ENCODE data around the gene NUBPL.

The NUBPL gene

GRCh38 chr14:31895206-31895605 is 334.0 kb downstream of the NUBPL start:
- no peak overlapping the region for H3K4me3 ChIP-seq (ENCODE audit: low read depth in 1 of 2, low read length in 2 of 2)
- no peaks in the 10 kb centered on the region for H3K4me1 ChIP-seq (ENCODE audit: control insufficient read depth in 1 of 2, insufficient read depth in 2 of 2, low read length in 2 of 2)
- H3K27ac ChIP-seq (ENCODE audit: low read depth, low read length) = no peak overlapping the region
- no peaks in the 10 kb centered on the region for H3K27me3 ChIP-seq (ENCODE audit: control insufficient read depth in 1 of 2, insufficient read depth in 2 of 2, low read length in 2 of 2)
- no peaks in the 10 kb centered on the region for H3K36me3 ChIP-seq (ENCODE audit: control insufficient read depth in 1 of 2, insufficient read depth in 2 of 2, low read length in 2 of 2)
- no peak overlapping the region for H3K9ac ChIP-seq (ENCODE audit: low read depth in 1 of 2, low read length in 2 of 2)
- no peaks in the 10 kb centered on the region for H3K9me3 ChIP-seq (ENCODE audit: control insufficient read depth in 1 of 2, low read length in 2 of 2)

GRCh38 chr14:31895646-31896045 is 334.4 kb downstream of the NUBPL start:
- Histone ChIP-seq H3K27ac (ENCODE audit: low read depth, low read length) (no peak overlapping the region), H3K4me3 (ENCODE audit: low read depth in 1 of 2, low read length in 2 of 2) (no peak overlapping the region), H3K4me1 (ENCODE audit: control insufficient read depth in 1 of 2, insufficient read depth in 2 of 2, low read length in 2 of 2) (no peaks in the 10 kb centered on the region), H3K9me3 (ENCODE audit: control insufficient read depth in 1 of 2, low read length in 2 of 2) (no peaks in the 10 kb centered on the region), H3K36me3 (ENCODE audit: control insufficient read depth in 1 of 2, insufficient read depth in 2 of 2, low read length in 2 of 2) (no peaks in the 10 kb centered on the region), H3K27me3 (ENCODE audit: control insufficient read depth in 1 of 2, insufficient read depth in 2 of 2, low read length in 2 of 2) (no peaks in the 10 kb centered on the region), H3K9ac (ENCODE audit: low read depth in 1 of 2, low read length in 2 of 2) (no peak overlapping the region)

GRCh38 chr14:31897581-31898186 is 336.5 kb downstream of the NUBPL start:
- H3K9me3 ChIP-seq (ENCODE audit: control insufficient read depth in 1 of 2, low read length in 2 of 2) = no peaks in the 10 kb centered on the region
- no peaks in the 10 kb centered on the region for H3K27me3 ChIP-seq (ENCODE audit: control insufficient read depth in 1 of 2, insufficient read depth in 2 of 2, low read length in 2 of 2)
- H3K4me3 ChIP-seq (ENCODE audit: low read depth in 1 of 2, low read length in 2 of 2) = no peak overlapping the region
- H3K4me1 ChIP-seq (ENCODE audit: control insufficient read depth in 1 of 2, insufficient read depth in 2 of 2, low read length in 2 of 2) = no peaks in the 10 kb centered on the region
- H3K36me3 ChIP-seq (ENCODE audit: control insufficient read depth in 1 of 2, insufficient read depth in 2 of 2, low read length in 2 of 2) = no peaks in the 10 kb centered on the region
- no peak overlapping the region for H3K9ac ChIP-seq (ENCODE audit: low read depth in 1 of 2, low read length in 2 of 2)
- H3K27ac ChIP-seq (ENCODE audit: low read depth, low read length) = no peak overlapping the region

- Histone ChIP-seq H3K27me3 (ENCODE audit: control insufficient read depth in 1 of 2, insufficient read depth in 2 of 2, low read length in 2 of 2) (no peaks in the 10 kb centered on the region), H3K4me3 (ENCODE audit: low read depth in 1 of 2, low read length in 2 of 2) (no peak overlapping the region), H3K36me3 (ENCODE audit: control insufficient read depth in 1 of 2, insufficient read depth in 2 of 2, low read length in 2 of 2) (no peaks in the 10 kb centered on the region), H3K9ac (ENCODE audit: low read depth in 1 of 2, low read length in 2 of 2) (no peak overlapping the region), H3K9me3 (ENCODE audit: control insufficient read depth in 1 of 2, low read length in 2 of 2) (no peaks in the 10 kb centered on the region), H3K27ac (ENCODE audit: low read depth, low read length) (no peak overlapping the region), H3K4me1 (ENCODE audit: control insufficient read depth in 1 of 2, insufficient read depth in 2 of 2, low read length in 2 of 2) (no peaks in the 10 kb centered on the region)
Measured at GRCh38 chr14:31898838-31899528, 337.8 kb downstream of the NUBPL start.

GRCh38 chr14:31902002-31902401 is 340.8 kb downstream of the NUBPL start:
- Histone ChIP-seq H3K9ac (ENCODE audit: low read depth in 1 of 2, low read length in 2 of 2) (no peak overlapping the region), H3K27ac (ENCODE audit: low read depth, low read length) (no peak overlapping the region), H3K9me3 (ENCODE audit: control insufficient read depth in 1 of 2, low read length in 2 of 2) (no peaks in the 10 kb centered on the region), H3K4me1 (ENCODE audit: control insufficient read depth in 1 of 2, insufficient read depth in 2 of 2, low read length in 2 of 2) (no peaks in the 10 kb centered on the region), H3K4me3 (ENCODE audit: low read depth in 1 of 2, low read length in 2 of 2) (no peak overlapping the region), H3K36me3 (ENCODE audit: control insufficient read depth in 1 of 2, insufficient read depth in 2 of 2, low read length in 2 of 2) (no peaks in the 10 kb centered on the region), H3K27me3 (ENCODE audit: control insufficient read depth in 1 of 2, insufficient read depth in 2 of 2, low read length in 2 of 2) (no peaks in the 10 kb centered on the region)

GRCh38 chr14:31902945-31903646 is 341.9 kb downstream of the NUBPL start:
- Histone ChIP-seq H3K27ac (ENCODE audit: low read depth, low read length) (no peak overlapping the region), H3K27me3 (ENCODE audit: control insufficient read depth in 1 of 2, insufficient read depth in 2 of 2, low read length in 2 of 2) (no peaks in the 10 kb centered on the region), H3K9me3 (ENCODE audit: control insufficient read depth in 1 of 2, low read length in 2 of 2) (no peaks in the 10 kb centered on the region)

GRCh38 chr14:31909977-31910376 is 348.8 kb downstream of the NUBPL start:
- no peak overlapping the region for H3K9ac ChIP-seq (ENCODE audit: low read depth in 1 of 2, low read length in 2 of 2)
- H3K4me3 ChIP-seq (ENCODE audit: low read depth in 1 of 2, low read length in 2 of 2) = no peak overlapping the region
- no peaks in the 10 kb centered on the region for H3K4me1 ChIP-seq (ENCODE audit: control insufficient read depth in 1 of 2, insufficient read depth in 2 of 2, low read length in 2 of 2)
- H3K27ac ChIP-seq (ENCODE audit: low read depth, low read length) = no peak overlapping the region
- H3K27me3 ChIP-seq (ENCODE audit: control insufficient read depth in 1 of 2, insufficient read depth in 2 of 2, low read length in 2 of 2) = no peaks in the 10 kb centered on the region
- H3K9me3 ChIP-seq (ENCODE audit: control insufficient read depth in 1 of 2, low read length in 2 of 2) = peaks cover 8 to 15% of the 10 kb centered on the region in 2 donors
- H3K36me3 ChIP-seq (ENCODE audit: control insufficient read depth in 1 of 2, insufficient read depth in 2 of 2, low read length in 2 of 2) = no peaks in the 10 kb centered on the region

More at GRCh38 chr14:31902945-31903646, 341.9 kb downstream of the NUBPL start:
- H3K4me1 ChIP-seq (ENCODE audit: control insufficient read depth in 1 of 2, insufficient read depth in 2 of 2, low read length in 2 of 2) = no peaks in the 10 kb centered on the region
- no peaks in the 10 kb centered on the region for H3K36me3 ChIP-seq (ENCODE audit: control insufficient read depth in 1 of 2, insufficient read depth in 2 of 2, low read length in 2 of 2)
- no peak overlapping the region for H3K9ac ChIP-seq (ENCODE audit: low read depth in 1 of 2, low read length in 2 of 2)
- no peak overlapping the region for H3K4me3 ChIP-seq (ENCODE audit: low read depth in 1 of 2, low read length in 2 of 2)
